ENCODE measurements around the gene JAM2.

DNA sequence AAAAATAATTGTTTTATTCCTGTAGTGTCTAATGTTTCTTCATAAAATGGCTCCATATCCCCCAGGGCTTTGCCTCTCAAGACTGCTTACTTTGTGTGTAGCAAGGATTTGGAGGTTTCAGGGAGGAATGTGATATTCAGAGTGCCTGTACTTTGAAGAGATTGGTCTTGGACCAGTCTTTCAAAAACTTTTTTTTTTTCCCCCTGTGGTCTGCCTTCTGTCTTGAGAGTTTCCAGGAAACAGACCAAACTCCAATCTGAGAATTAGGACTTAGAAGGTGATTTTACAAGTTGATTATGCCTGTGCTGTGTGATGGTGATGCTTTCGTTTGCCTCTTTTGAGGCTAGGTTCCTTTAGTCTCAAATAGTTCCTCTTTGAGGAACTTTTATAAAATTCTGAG, 121.6 kb downstream of the JAM2 start:
- no peak for TF ChIP-seq CEBPB (IDR thresholded peaks at IDR 0.05; ENCODE audit: borderline replicate concordance in 1 of 2, low read depth in 2 of 2, low read length in 2 of 2)
- TF ChIP-seq CREB1 (IDR thresholded peaks at IDR 0.05; ENCODE audit: low read depth), result no peak
- no peak for TF ChIP-seq ZNF207 (IDR thresholded peaks at IDR 0.05; ENCODE audit: borderline replicate concordance)
- TF ChIP-seq, protein P1, sequence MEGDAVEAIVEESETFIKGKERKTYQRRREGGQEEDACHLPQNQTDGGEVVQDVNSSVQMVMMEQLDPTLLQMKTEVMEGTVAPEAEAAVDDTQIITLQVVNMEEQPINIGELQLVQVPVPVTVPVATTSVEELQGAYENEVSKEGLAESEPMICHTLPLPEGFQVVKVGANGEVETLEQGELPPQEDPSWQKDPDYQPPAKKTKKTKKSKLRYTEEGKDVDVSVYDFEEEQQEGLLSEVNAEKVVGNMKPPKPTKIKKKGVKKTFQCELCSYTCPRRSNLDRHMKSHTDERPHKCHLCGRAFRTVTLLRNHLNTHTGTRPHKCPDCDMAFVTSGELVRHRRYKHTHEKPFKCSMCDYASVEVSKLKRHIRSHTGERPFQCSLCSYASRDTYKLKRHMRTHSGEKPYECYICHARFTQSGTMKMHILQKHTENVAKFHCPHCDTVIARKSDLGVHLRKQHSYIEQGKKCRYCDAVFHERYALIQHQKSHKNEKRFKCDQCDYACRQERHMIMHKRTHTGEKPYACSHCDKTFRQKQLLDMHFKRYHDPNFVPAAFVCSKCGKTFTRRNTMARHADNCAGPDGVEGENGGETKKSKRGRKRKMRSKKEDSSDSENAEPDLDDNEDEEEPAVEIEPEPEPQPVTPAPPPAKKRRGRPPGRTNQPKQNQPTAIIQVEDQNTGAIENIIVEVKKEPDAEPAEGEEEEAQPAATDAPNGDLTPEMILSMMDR (IDR thresholded peaks at IDR 0.05 in 2 of 3, conservative IDR thresholded peaks at IDR 0.05 in 1 of 3; ENCODE audit: control insufficient read depth in 2 of 3, extremely low read depth in 1 of 3, insufficient read depth in 1 of 3, low read depth in 3 of 3, low read length in 3 of 3), result no peak
- TF ChIP-seq, protein P2, sequence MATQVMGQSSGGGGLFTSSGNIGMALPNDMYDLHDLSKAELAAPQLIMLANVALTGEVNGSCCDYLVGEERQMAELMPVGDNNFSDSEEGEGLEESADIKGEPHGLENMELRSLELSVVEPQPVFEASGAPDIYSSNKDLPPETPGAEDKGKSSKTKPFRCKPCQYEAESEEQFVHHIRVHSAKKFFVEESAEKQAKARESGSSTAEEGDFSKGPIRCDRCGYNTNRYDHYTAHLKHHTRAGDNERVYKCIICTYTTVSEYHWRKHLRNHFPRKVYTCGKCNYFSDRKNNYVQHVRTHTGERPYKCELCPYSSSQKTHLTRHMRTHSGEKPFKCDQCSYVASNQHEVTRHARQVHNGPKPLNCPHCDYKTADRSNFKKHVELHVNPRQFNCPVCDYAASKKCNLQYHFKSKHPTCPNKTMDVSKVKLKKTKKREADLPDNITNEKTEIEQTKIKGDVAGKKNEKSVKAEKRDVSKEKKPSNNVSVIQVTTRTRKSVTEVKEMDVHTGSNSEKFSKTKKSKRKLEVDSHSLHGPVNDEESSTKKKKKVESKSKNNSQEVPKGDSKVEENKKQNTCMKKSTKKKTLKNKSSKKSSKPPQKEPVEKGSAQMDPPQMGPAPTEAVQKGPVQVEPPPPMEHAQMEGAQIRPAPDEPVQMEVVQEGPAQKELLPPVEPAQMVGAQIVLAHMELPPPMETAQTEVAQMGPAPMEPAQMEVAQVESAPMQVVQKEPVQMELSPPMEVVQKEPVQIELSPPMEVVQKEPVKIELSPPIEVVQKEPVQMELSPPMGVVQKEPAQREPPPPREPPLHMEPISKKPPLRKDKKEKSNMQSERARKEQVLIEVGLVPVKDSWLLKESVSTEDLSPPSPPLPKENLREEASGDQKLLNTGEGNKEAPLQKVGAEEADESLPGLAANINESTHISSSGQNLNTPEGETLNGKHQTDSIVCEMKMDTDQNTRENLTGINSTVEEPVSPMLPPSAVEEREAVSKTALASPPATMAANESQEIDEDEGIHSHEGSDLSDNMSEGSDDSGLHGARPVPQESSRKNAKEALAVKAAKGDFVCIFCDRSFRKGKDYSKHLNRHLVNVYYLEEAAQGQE (IDR thresholded peaks at IDR 0.05; ENCODE audit: low read depth, low read length), result no peak
- TF ChIP-seq, protein P3, sequence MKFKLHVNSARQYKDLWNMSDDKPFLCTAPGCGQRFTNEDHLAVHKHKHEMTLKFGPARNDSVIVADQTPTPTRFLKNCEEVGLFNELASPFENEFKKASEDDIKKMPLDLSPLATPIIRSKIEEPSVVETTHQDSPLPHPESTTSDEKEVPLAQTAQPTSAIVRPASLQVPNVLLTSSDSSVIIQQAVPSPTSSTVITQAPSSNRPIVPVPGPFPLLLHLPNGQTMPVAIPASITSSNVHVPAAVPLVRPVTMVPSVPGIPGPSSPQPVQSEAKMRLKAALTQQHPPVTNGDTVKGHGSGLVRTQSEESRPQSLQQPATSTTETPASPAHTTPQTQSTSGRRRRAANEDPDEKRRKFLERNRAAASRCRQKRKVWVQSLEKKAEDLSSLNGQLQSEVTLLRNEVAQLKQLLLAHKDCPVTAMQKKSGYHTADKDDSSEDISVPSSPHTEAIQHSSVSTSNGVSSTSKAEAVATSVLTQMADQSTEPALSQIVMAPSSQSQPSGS (IDR thresholded peaks at IDR 0.05; ENCODE audit: low read length), result no peak
